Epithelial cell of proximal tubule (primary cell): Measurements from ENCODE around the gene FAM168B. TPM values are rescaled to one million over a fixed set of nuclear protein-coding genes. Genes with fewer than 3 reads are reported as not detected.

ENCODE experiments used
- DNase-seq: peaks from one replicate; pipeline ENCODE4 v3.0.0-alpha.2; 2011; ENCODE audit warnings: low read depth
- H3K4me3 ChIP-seq: 2 replicates; pipeline ENCODE4 v1.5.1; 2011; ENCODE audit warnings: low read depth, mild to moderate bottlenecking, low read length
- CTCF ChIP-seq: conservative IDR thresholded peaks from 2 replicates; pipeline ENCODE4 v1.5.1; 2012; ENCODE audit warnings: low read depth, mild to moderate bottlenecking, low read length
- total RNA-seq: library from RNA; depleted of rRNA; stranded (reverse); fragments of >200 nt; gene quantifications from 2 replicates; pipeline ENCODE4 v1.2.3, GENCODE V29; 2015

The FAM168B gene, protein sequence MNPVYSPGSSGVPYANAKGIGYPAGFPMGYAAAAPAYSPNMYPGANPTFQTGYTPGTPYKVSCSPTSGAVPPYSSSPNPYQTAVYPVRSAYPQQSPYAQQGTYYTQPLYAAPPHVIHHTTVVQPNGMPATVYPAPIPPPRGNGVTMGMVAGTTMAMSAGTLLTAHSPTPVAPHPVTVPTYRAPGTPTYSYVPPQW
- 97.3 and 137 TPM in 2 replicates for total RNA-seq

GRCh38 chr2:131093006-131093695, at the start of gene FAM168B:
Gene FAM168B, minus strand, starts transcription at chr2:131093460. Its CDS starts 10,814 bp downstream, at chr2:131082646.
- peak within 1 kb of the TSS; percentile 56 for H3K4me3 ChIP-seq
- DNase-seq = no peak
- no peak for TF ChIP-seq CTCF

GRCh38 chr2:131142849-131143248, 49.6 kb upstream of the FAM168B start:
- no peak for TF ChIP-seq CTCF
- no peak for DNase-seq
- no peak overlapping the region for H3K4me3 ChIP-seq

GRCh38 chr2:131140581-131140980, 47.3 kb upstream of the FAM168B start:
- H3K4me3 ChIP-seq = no peak overlapping the region
- TF ChIP-seq CTCF = no peak
- no peak for DNase-seq

- H3K4me3 ChIP-seq = no peak overlapping the region
- TF ChIP-seq CTCF = no peak
- no peak for DNase-seq
Measured at GRCh38 chr2:131132729-131133128, 39.5 kb upstream of the FAM168B start.

- DNase-seq = no peak
- H3K4me3 ChIP-seq = no peak overlapping the region
- TF ChIP-seq CTCF = no peak
Measured at GRCh38 chr2:131130298-131130596, 37.0 kb upstream of the FAM168B start.

DNA sequence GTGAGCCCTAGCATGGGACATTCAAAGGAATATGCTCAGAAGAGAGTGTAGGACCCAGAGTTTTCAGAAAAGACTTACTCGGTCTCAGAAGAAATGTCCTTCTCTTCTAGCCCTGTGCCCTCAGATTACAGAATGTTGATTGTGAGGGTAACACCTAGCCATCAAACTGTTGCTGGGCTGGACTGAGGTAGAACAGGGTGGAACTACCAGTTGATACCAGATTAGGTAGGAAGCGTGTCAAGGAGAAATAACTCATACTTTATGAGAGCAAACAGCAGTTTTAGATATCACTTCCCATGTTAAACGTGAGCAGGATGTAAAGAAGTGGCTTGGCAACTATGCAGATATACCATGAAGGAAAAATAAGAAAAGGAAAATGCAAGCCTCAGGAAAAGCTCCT, 34.7 kb upstream of the FAM168B start:
- TF ChIP-seq CTCF = no peak
- H3K4me3 ChIP-seq = no peak overlapping the region
- DNase-seq = no peak

- DNase-seq = no peak
- no peak overlapping the region for H3K4me3 ChIP-seq
- TF ChIP-seq CTCF = no peak
Measured at GRCh38 chr2:131127076-131127475, 33.8 kb upstream of the FAM168B start.
